HG03520 (cell line): Measurements from ENCODE around the gene WDR86.
A peak's percentile ranks its signal among the peaks of the same experiment; 100 is the strongest.

Experiments
- ATAC-seq: cut with Tn5 transposase; IDR thresholded peaks from one replicate; pipeline ENCODE4 v1.9.1; 2021; ENCODE audit warnings: mild to moderate bottlenecking, moderate library complexity; ENCODE audit not compliant: unreplicated experiment

WDR86 gene

DNA sequence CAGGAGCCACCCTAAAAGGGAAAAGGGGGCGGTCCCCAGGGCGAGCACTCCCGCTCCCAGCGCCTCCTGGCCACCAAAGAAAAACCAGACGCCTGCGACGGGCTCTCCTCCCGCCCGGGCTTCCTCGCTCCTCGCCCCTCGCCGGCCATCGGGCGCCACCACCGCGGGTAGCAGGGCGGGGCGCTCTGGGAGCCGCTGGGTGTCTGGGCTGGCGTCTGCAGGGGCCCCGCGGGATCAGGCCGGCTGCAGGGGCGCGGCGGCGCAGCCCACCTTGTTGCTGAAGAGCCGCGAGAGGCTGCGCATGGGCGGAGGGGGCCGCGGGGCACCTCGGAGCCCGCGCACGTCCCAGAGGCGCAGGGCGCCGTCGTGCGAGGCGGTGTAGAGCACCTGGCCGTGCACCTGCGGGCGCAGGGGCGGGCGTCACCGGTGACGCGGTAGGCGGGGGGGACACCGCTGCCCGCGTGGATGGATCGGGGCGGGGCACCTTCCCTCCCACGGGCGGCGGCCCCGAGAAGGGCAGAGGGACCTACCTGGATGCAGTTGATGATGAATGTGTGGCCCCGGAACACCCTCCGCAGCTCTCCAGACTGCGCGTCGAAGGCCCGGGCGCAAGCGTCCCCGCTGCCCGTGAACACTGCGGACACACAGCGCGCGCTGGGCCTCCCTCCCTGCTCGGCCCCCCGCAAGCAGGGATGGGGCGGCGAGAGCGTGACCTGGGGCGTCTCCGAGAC, 28.3 kb downstream of the WDR86 start:
- ATAC-seq, result no peak

DNA sequence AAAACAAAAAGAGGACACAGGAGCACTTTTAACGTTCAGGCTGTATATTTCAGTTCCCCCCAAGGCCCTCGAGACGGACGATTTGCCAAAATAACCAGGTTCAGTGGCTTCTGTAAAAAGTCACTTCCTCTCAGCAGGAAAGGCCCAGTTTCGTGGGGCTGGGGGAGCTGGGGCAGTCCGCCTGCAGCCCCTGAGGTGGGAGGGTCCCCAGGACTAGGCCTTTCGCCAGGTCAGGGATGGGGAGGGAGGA, 28.8 kb downstream of the WDR86 start:
- no peak for ATAC-seq

DNA sequence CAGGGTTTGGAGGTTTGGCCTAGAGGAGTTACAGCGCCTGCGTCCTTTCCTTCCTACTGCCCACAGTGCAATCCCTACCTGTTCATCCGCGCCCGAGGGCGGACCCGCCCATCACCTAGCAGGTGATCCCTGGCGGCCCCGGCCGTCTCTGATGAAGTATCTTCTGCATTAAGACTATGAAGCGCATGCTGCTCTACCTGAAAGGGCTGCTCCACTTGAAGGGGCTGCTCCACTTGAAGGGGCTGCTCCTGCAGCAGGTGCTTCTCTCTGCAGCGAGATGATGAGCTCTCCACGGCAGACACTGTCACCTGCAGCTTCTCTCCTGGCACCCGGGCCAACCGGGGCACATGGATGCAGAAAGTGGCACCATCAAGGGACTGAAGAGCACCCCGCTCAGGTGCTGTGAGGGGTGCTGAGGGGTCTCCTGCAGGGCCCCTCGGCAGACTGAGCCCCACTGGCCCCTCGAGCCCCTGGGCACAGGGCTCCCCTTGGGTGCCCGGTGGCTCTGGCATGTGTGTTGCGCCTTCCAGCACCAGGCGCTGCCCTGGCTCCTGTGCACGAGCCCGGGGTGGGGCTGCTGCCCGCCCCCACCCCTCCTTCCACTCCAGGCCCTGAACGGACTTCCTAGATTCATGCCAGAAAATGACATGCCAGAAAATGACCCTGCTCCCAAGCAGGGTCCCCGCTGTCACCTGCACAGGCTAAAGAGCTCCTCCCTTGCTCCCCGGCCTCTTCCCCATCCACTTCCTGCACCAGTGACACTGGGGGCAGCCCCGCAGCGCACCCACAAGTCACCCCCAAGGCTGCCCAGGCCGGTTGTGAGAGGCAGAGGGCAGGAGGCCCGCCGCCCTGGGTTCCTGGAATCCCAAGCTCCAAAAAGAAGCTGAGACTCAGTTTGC, 29.4 kb downstream of the WDR86 start:
- no peak for ATAC-seq

DNA sequence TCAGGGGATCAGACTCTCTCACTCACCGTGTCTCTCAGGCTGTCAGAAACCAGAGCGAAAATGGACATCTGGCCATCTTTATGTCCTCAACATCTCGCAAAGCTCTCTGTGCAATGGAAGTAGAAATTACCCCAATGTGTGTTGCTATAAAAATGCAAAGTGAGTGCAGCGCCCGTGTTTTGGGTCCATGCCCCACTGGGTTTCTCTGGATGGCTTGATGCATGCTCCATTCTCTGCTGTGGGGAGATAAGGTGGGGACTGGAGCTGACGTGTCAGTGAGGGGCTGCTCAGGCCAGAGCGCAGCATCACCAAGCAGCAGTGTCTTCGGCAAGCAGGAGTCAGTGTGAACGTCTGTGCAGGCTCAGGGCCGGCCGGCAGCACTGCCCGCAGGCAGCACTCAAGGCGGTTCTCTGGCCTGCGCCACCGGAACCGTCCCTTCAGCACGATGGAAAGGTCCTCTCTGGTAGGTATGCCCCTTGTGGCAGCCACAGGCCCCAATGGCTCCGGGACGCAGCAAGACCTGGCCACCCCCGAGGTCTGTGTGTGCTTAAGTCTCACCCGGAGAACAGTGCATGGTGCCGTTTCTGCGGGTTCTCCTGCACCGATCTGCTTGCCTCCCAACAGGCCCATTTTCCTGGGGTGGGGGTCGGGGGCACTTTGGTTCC, 30.2 kb downstream of the WDR86 start:
- ATAC-seq, result no peak

DNA sequence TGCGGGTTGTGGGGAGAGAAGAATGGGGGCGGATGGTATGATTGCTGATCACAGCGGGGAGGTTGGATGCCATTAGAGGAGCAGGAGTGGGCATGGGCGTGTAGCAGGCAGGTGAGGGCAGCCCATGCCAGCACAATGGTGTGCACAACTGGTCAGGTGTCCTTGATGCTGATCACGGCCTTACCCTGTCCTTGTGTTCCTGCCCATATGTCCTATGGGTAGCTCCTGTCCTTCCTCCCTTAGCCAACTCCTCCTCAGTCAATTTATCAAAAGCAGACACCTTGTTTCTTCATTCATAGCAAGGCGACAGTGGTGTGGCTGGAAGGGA, 30.7 kb downstream of the WDR86 start:
- ATAC-seq, result no peak

DNA sequence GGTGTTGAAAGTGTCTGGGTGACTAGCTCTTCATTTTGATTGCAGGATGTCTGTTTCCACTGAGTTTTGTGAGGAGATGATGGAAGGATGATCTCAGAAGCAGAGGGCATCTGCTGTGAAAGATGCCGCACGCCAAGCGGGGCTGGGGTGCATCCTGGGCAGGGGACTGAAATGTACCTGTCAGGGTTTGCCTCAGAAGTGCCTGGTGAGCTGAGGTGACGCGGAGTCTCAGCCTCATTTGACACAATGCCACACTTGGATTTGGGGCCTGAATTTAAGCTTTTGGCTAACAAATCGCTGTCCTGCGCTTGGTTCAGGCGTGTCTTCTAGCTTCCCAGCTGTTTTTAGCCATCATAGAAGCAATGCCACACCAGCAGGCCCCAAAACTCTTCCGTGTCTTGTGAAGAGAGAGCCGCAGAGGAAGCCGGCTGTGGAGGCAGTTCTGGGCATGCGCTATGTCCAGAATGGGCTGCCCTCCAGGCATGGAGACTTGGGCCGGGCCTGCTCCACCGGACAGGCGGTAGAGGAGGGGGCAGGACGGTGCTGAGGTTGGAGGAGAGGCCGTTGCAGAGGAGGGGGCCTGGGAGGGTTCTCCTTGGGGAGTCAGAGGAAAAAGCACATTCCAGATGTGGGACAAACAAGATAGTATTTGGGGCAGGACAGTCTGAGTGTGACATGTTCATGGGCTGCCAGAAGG, 31.2 kb downstream of the WDR86 start:
- ATAC-seq, result no peak

DNA sequence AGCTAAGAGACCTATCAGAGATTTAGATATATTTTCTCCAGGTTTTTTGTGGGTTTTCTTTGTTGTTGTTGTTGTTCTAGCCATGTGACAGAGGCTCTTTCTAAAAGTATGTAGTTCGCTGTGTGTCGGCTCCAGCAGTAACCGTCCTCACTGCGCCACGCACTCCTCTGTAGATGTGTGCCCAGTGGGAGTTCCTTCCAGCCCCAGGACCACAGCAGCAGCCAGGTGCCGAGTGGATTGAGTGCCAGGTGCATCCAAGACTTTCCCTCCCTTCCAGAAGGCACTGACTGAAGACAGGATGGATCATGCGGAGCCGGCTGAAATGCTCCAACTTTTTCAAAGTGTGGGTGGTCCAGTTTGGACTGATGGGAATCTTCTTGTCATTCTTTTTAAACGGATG, 31.8 kb downstream of the WDR86 start:
- ATAC-seq, result no peak

DNA sequence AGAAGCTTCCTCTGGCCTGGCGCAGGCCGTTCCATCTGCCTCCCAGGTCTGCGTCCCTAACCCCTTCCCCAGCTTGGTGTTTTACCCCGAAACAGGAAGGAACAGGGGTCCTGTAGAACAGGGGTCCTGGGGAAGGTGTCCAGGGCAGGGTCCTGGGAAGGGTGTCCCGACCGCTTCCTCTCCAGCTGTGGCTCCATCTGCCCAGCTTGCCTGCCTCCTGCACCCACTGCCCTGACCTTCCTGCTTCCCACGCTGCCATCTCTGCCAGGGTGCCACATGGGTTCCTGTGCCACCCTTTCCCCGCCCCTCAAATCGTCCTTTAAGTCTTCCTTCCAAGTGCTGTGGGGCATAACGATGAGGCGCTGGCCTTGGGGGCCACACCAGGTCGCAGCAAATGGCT, 32.4 kb downstream of the WDR86 start:
- no peak for ATAC-seq

DNA sequence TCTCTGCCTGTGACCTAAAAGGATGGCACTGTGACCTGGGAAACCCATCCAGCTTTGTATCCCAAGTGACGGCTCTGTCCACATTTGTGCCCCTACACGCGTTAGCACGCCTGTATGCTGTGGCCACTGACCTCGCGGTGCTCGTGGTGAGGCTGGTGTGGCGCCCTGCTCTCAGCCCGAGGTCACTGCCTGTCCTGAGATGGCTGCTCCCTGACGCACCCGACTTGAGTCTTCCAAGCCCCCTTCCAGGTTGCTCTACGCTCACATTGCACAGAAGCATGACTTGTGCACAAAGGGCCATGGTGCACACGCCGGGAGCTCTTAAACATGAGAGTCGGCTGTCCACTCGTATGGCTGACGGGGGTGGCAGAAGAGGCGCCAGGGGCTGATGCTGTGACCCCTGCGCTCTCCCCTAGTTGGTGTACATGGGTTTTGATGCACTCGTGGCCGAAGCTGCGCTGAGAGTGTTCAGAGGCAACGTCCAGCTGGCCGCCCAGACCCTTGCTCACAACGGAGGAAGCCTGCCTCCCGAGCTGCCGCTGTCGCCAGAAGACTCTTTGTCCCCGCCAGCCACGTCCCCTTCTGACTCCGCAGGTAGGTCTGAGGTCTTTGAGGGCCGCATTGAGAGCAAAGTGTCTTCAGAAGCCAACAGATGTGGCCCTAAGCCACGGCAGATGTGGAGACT, 33.5 kb downstream of the WDR86 start:
- ATAC-seq, result no peak

DNA sequence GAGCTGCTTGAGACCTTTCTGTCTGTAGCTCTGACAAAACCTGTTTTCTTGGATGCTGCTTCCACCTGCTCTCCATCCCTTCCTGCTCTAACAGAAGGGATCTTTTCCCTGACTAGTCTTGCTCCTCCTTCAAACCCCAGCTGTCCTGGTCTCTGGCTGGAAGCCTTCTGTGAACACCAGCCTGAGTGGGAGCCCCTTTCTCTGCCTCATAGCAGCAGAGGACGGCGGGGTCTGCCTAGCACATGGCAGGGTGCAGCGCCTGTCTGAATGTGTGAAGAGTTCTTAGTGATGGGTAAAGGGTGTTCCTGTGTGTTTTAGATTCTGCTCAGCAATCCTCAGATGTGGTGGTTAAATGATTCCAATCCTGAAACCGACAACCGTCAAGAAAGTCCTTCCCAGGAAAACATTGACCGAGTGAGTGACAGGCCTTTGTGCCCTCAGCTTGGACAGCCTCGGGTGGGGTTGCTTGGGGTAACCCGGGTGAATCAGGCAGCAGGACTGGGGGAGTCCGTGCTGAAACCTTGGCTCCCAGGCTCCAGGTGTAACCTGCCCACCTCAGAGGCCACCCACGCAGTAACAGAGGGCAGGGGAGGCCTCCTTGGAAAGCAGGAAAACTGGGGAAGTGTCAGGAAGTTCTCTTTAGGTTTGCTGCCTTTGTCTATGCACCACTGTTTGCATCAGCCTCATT, 34.2 kb downstream of the WDR86 start:
- ATAC-seq, result no peak

DNA sequence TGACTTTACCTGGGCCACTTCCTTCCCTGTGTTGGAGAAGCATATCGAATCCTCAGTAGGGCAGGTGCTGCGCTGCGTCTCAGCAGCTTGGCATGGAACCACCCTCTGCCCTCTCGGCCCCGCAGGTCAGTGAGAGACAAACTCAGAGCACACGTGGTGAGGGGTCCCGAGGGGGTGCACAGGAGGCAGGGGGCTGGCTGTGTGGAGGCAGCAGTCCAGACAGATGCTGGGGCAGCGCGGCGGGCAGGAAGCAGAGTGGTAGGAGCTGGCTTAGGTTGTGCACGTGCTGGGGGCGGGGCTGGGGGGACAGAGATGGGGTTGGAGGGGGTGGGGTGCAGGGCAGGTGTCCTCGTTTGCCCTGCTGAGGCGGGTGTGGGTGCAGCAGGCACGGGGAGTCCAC, 35.1 kb downstream of the WDR86 start:
- no peak for ATAC-seq

DNA sequence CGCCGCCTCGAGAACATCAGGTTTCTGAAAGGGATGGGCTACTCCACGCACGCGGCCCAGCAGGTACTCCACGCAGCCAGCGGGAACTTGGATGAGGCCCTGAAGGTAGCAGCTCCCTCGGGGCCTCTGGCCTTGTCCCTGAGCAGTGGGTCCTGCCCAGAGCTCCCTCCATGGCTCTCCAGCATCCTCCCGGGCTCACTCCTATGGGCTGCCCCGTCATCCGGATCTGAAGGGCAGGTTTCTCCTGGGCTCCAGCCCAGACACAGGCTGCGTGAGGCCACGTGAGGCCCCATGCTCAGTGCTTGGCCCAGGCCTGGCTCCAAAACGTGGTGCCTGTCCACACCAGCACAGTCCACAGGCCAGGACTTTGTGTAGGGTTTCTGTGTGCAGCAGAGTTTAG, 35.7 kb downstream of the WDR86 start:
- ATAC-seq, result no peak

DNA sequence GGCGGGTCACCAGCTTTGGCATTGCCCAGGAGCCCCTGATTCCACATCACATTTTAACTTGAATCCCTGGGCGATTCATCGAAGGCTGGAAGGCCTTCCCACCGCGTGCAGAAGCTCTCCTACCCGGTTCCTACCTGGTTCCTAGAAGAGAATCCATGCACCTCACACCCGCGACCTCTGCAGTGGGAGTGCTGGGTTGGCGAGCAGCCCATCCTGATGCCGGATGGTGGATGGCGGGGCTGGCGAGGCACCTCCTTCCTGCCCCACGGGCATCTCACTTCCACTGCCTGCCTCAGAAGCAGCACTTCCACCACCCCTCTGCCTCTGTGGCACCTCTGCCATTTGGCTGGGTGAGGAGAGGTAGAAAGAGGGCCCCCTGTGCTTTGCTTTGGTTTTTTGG, 36.2 kb downstream of the WDR86 start:
- ATAC-seq, result no peak

DNA sequence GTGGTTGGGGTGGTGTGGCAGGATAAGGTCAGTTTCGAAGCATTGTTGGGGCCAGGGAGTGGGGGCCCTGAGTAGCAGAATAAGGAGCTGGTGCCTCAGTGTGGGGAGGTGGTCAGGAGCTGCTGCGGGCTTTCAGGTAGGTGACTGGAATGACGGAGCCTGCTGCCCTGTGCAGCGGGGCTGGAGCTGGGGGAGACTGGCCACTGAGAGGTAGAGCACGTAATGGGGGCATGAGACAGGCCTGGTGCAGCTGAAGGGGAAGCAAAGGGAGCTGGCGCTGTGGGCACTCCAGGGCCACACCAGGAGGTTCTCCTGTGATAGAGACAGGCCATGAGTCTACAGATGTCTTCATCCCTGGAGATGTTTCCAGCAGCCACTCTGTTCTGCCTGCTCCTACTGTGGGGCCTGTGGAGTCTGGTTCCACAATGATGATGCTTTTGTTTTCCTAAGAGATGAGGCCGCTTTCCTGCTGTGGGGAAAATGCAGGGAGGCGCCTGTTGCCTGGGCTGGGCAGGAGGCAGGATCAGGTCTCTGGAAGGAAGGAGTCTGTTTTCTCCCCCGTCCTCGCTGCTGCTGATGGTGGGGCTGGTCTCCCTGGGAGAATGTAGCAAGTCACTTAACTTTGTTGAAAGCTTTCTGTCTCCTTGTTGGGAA, 37.1 kb downstream of the WDR86 start:
- ATAC-seq, result no peak

DNA sequence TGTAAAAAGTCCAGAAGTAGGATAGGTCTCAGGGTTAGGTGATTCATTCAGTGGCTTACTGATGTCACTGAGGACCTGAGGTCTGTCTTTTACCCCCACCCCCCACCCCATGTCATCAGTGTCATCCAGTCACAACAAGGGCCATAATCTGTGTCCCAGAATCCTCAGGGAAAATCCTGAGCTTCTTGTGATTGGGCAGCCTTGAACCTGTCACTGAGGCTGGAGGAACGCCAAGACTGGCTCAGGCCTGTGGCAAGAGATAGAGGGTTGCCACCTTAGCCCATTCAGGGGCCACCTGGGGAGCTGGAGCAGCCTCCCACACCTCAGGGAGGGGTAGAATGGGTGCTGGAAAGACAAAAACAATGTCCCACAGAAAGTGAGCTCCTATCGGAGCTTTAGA, 38.6 kb downstream of the WDR86 start:
- no peak for ATAC-seq

DNA sequence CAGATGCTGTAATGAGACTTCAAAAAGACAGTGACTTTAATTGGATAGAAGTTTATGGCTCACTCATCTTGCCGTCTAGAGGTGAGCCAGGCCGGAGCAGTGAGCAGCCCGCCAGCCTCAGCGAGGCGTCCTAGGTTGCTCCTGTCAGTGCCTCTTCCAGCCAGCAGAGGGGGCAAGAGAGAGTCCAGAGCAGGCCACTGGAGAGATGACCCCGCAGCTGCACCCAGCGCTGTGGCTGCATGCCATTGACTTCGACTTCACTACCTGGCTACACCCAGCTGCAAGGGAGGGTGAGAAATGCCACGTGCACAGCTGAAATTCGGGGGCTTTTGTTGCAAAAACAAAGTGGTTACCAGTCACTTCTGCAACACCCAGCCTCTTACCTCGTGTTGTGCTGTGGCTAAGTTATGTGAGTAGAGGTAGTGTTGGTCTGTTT, 41.7 kb downstream of the WDR86 start:
- ATAC-seq, result peak; percentile 93

DNA sequence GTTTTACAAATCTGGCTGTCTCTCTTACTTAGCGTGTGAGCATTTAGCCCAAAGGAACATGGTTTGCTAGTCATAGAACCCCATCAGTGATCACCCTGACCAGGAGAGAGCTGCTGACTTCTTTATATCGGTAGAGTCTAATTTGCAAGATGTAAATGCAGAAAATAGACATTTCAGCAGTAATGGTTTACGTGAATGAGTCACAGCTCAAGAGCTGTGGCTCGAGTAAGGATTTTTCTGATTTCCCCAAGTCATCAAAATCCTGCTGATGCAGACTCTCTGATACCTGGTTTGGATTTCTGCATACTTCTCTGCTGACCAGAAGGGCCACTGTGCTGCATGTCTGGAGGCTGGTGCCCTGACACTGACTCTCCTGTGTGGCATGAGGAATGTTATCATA, 42.6 kb downstream of the WDR86 start:
- ATAC-seq, result no peak

DNA sequence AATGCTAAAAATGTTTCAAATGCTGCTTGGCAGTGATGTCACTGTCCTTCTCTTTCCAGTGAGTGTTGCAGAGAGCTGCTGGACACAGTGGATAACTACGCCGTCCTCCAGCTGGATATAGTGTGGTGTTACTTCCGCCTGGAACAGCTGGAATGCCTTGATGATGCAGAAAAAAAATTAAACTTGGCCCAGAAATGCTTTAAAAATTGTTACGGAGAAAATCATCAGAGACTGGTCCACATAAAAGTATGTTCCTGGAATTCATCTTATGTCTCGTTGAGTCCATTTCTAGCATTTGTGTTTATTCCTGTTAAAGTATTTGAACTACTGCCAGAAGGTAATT, 43.0 kb downstream of the WDR86 start:
- ATAC-seq, result no peak

DNA sequence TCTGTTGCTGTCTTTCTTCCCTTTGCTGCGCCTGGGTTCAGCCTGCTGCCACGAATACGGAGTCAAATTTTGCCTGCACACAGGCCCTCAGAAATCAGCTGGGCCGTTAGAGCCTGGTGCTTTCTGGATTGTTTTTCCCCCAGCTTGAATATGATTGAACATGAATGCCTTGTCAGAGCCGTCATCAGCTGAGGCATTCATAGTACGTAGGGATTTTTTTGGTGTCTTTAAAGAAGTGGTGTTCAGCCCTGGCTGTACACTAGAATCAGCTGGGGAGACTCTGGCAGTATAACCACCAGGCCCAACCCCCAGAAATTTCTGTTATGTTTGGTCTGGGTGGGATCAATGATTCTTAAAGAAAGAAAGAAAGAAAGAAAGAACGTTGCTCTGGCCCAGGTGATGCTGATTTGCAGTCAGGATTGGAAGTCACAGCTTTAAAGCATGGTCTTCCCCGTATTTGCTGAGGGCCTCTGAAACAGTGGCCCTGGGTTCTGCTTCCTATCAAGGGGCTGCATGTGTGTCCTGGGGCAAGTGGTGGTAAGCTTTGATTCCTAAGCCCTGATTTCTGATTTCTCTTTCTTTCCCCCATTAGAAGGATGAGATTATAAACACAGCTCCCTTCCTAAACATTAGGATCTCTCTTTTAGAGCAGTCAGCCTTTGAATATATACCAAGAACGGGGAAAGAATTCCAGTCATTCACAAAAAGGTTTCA, 43.5 kb downstream of the WDR86 start:
- ATAC-seq, result no peak
